K562 (cell line): ENCODE measurements around the gene SOX2.

Source experiments
- BHLHE40 ChIP-seq: IDR thresholded peaks from 2 replicates; pipeline ENCODE4 v1.6.1; 2011; ENCODE audit warnings: low read length, improper control_type of control experiment
- BRF1 ChIP-seq: IDR thresholded peaks from 3 replicates; pipeline ENCODE4 v1.6.1; 2011; ENCODE audit warnings: borderline replicate concordance, mild to moderate bottlenecking; ENCODE audit not compliant: insufficient read length; ENCODE audit errors: extremely low read depth
- HDAC6 ChIP-seq: IDR thresholded peaks from 2 replicates; pipeline ENCODE4 v1.6.1; 2012; ENCODE audit warnings: low read depth, mild to moderate bottlenecking, control low read depth, inconsistent platforms, low read length, moderate library complexity
- RFX5 ChIP-seq: IDR thresholded peaks from 2 replicates; pipeline ENCODE4 v1.6.1; 2011; ENCODE audit warnings: low read depth, mild to moderate bottlenecking, improper control_type of control experiment, low read length
- TEAD1 ChIP-seq, 2 experiments: fragments of 450-650 bp in 1 of 2; sonication (generic) in 1 of 2; formaldehyde crosslinking; IDR thresholded peaks; 2 replicates each; pipeline versions ENCODE4 v1.4.0 to v1.8.0; 2020 to 2022; ENCODE audit warnings: mild to moderate bottlenecking in 2 of 2, missing genetic modification reagents in 1 of 2
- TF ChIP-seq, protein P1 (sequence below): fragments of 250-450 bp; sonication (Bioruptor Pico); IDR thresholded peaks from 2 replicates; pipeline ENCODE4 v1.8.0; 2022; ENCODE audit warnings: inconsistent platforms, mild to moderate bottlenecking, moderate library complexity, borderline replicate concordance
- TF ChIP-seq, protein P2 (sequence below): sonication (generic); formaldehyde crosslinking; IDR thresholded peaks from 2 replicates; pipeline ENCODE4 v1.8.1; 2023; ENCODE audit warnings: missing genetic modification reagents, mild to moderate bottlenecking, borderline replicate concordance
- TF ChIP-seq, protein P3 (sequence below): fragments of 250-450 bp; sonication (Bioruptor Pico); IDR thresholded peaks from 2 replicates; pipeline ENCODE4 v1.9.0; 2021; ENCODE audit warnings: mild to moderate bottlenecking

DNA sequence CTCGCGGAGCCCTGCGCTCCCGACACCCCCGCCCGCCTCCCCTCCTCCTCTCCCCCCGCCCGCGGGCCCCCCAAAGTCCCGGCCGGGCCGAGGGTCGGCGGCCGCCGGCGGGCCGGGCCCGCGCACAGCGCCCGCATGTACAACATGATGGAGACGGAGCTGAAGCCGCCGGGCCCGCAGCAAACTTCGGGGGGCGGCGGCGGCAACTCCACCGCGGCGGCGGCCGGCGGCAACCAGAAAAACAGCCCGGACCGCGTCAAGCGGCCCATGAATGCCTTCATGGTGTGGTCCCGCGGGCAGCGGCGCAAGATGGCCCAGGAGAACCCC is 464 bp downstream of the SOX2 start:
- TF ChIP-seq RFX5 (no peak), HDAC6 (no peak), BHLHE40 (no peak), TEAD1 (CRISPR knock-in tag; IDR thresholded peaks at IDR 0.05) (no peak), BRF1 (no peak)
- TF ChIP-seq, protein P1, sequence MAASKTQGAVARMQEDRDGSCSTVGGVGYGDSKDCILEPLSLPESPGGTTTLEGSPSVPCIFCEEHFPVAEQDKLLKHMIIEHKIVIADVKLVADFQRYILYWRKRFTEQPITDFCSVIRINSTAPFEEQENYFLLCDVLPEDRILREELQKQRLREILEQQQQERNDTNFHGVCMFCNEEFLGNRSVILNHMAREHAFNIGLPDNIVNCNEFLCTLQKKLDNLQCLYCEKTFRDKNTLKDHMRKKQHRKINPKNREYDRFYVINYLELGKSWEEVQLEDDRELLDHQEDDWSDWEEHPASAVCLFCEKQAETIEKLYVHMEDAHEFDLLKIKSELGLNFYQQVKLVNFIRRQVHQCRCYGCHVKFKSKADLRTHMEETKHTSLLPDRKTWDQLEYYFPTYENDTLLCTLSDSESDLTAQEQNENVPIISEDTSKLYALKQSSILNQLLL = no peak
- TF ChIP-seq, protein P2, sequence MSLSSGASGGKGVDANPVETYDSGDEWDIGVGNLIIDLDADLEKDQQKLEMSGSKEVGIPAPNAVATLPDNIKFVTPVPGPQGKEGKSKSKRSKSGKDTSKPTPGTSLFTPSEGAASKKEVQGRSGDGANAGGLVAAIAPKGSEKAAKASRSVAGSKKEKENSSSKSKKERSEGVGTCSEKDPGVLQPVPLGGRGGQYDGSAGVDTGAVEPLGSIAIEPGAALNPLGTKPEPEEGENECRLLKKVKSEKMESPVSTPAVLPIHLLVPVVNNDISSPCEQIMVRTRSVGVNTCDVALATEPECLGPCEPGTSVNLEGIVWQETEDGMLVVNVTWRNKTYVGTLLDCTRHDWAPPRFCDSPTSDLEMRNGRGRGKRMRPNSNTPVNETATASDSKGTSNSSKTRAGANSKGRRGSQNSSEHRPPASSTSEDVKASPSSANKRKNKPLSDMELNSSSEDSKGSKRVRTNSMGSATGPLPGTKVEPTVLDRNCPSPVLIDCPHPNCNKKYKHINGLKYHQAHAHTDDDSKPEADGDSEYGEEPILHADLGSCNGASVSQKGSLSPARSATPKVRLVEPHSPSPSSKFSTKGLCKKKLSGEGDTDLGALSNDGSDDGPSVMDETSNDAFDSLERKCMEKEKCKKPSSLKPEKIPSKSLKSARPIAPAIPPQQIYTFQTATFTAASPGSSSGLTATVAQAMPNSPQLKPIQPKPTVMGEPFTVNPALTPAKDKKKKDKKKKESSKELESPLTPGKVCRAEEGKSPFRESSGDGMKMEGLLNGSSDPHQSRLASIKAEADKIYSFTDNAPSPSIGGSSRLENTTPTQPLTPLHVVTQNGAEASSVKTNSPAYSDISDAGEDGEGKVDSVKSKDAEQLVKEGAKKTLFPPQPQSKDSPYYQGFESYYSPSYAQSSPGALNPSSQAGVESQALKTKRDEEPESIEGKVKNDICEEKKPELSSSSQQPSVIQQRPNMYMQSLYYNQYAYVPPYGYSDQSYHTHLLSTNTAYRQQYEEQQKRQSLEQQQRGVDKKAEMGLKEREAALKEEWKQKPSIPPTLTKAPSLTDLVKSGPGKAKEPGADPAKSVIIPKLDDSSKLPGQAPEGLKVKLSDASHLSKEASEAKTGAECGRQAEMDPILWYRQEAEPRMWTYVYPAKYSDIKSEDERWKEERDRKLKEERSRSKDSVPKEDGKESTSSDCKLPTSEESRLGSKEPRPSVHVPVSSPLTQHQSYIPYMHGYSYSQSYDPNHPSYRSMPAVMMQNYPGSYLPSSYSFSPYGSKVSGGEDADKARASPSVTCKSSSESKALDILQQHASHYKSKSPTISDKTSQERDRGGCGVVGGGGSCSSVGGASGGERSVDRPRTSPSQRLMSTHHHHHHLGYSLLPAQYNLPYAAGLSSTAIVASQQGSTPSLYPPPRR (CRISPR knock-in tag) = no peak
- TF ChIP-seq, protein P3, sequence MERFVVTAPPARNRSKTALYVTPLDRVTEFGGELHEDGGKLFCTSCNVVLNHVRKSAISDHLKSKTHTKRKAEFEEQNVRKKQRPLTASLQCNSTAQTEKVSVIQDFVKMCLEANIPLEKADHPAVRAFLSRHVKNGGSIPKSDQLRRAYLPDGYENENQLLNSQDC (CRISPR knock-in tag) = no peak
